Thymus (tissue), 11 donors: ENCODE results near the gene ERCC6. TPM values are rescaled to one million over a fixed set of nuclear protein-coding genes. Genes with fewer than 3 reads are reported as not detected.

Experiments
- DNase-seq, 9 donors: peaks; one replicate each; pipeline ENCODE4 v3.0.0-alpha.2; 2013; ENCODE audit warnings: low spot score in 9 of 9, low read depth in 6 of 9, missing footprints in 1 of 9
- H3K27ac ChIP-seq, 2 donors: one replicate each; pipeline ENCODE4 v1.5.1; 2013; ENCODE audit warnings: control low read depth in 1 of 2, low read depth in 1 of 2, low read length in 1 of 2, mild to moderate bottlenecking in 1 of 2, moderate library complexity in 1 of 2
- H3K27me3 ChIP-seq, 2 donors: one replicate each; pipeline ENCODE4 v1.5.1; 2013; ENCODE audit warnings: low read length in 1 of 2; ENCODE audit not compliant: control insufficient read depth in 2 of 2, insufficient read depth in 1 of 2
- H3K36me3 ChIP-seq, 2 donors: one replicate each; pipeline ENCODE4 v1.5.1; 2013; ENCODE audit warnings: low read length in 1 of 2, mild to moderate bottlenecking in 1 of 2, moderate library complexity in 1 of 2; ENCODE audit not compliant: control insufficient read depth in 2 of 2, insufficient read depth in 2 of 2
- H3K4me1 ChIP-seq, 2 donors: one replicate each; pipeline ENCODE4 v1.5.1; 2013; ENCODE audit warnings: low read length in 2 of 2; ENCODE audit not compliant: control insufficient read depth in 2 of 2, insufficient read depth in 2 of 2
- H3K4me3 ChIP-seq, 2 donors: one replicate each; pipeline ENCODE4 v1.5.1; 2013; ENCODE audit warnings: low read length in 2 of 2, control low read depth in 1 of 2, mild to moderate bottlenecking in 1 of 2
- H3K9me3 ChIP-seq, 2 donors: one replicate each; pipeline ENCODE4 v1.5.1; 2013; ENCODE audit warnings: low read length in 1 of 2, mild to moderate bottlenecking in 1 of 2; ENCODE audit not compliant: control insufficient read depth in 2 of 2, insufficient read depth in 1 of 2
- WGBS: extraction: QIAGEN DNeasy Blood & Tissue Kit; methylation state at CpG from one replicate; pipeline ENCODE4 v1.1.7; 2013; 5-methylcytosine and 5-hydroxymethylcytosine counted together
- polyA plus RNA-seq: library from polyadenylated mRNA; stranded (reverse); fragments of 200-250 nt; gene quantifications from one replicate; pipeline ENCODE4 v1.2.3, GENCODE V29; 2013
- total RNA-seq: library from RNA; stranded (reverse); fragments of 120-200 nt; gene quantifications from one replicate; pipeline ENCODE4 v1.2.4, GENCODE V29; 2013
- donor health status: healthy.

Gene ERCC6
- total and polyA plus RNA-seq, 2 donors: 6.1 to 8.4 TPM

- WGBS: 96% methylated on average over 4 of the region's 4 CpGs
- no peaks in the 10 kb centered on the region for H3K9me3 ChIP-seq
- H3K27ac ChIP-seq: no peak overlapping the region
- peaks cover 20 to 21% of the 10 kb centered on the region in 2 donors for H3K36me3 ChIP-seq
- H3K4me3 ChIP-seq: no peak overlapping the region
- H3K4me1 ChIP-seq: no peaks in the 10 kb centered on the region
- no peaks in the 10 kb centered on the region for H3K27me3 ChIP-seq
- no peak for DNase-seq
Measured at GRCh38 chr10:49521062-49521461, 17.9 kb downstream of the ERCC6 start.

- DNase-seq: no peak
- Histone ChIP-seq H3K36me3 (peaks cover 15 to 20% of the 10 kb centered on the region in 2 donors), H3K27ac (no peak overlapping the region), H3K9me3 (no peaks in the 10 kb centered on the region), H3K4me3 (no peak overlapping the region), H3K4me1 (no peaks in the 10 kb centered on the region), H3K27me3 (no peaks in the 10 kb centered on the region)
- WGBS: 79% methylated on average over 8 of the region's 8 CpGs
Measured at GRCh38 chr10:49520122-49520775, 18.7 kb downstream of the ERCC6 start.

GRCh38 chr10:49519717-49520116, 19.2 kb downstream of the ERCC6 start:
- no peak overlapping the region for H3K4me3 ChIP-seq
- peak in 1 of 9 donors; percentile 31 for DNase-seq
- no peaks in the 10 kb centered on the region for H3K9me3 ChIP-seq
- no peak overlapping the region for H3K27ac ChIP-seq
- no peaks in the 10 kb centered on the region for H3K27me3 ChIP-seq
- H3K4me1 ChIP-seq: no peaks in the 10 kb centered on the region
- 73% methylated on average over 2 of the region's 2 CpGs for WGBS
- H3K36me3 ChIP-seq: peaks cover 14 to 20% of the 10 kb centered on the region in 2 donors

- Histone ChIP-seq H3K36me3 (peaks cover 8 to 16% of the 10 kb centered on the region in 2 donors), H3K4me1 (no peaks in the 10 kb centered on the region)
Measured at GRCh38 chr10:49518982-49519578, 19.8 kb downstream of the ERCC6 start.

GRCh38 chr10:49518566-49518965, 20.4 kb downstream of the ERCC6 start:
- peaks cover 7 to 11% of the 10 kb centered on the region in 2 donors for H3K36me3 ChIP-seq
- no peak for DNase-seq
- WGBS: 98% methylated on average over 2 of the region's 2 CpGs
- no peaks in the 10 kb centered on the region for H3K9me3 ChIP-seq
- H3K27me3 ChIP-seq: no peaks in the 10 kb centered on the region
- no peak overlapping the region for H3K27ac ChIP-seq
- H3K4me1 ChIP-seq: no peaks in the 10 kb centered on the region
- no peak overlapping the region for H3K4me3 ChIP-seq

More at GRCh38 chr10:49518982-49519578, 19.8 kb downstream of the ERCC6 start:
- Histone ChIP-seq H3K4me3 (no peak overlapping the region), H3K9me3 (no peaks in the 10 kb centered on the region), H3K27ac (no peak overlapping the region), H3K27me3 (no peaks in the 10 kb centered on the region)
- 54% methylated on average over 3 of the region's 3 CpGs for WGBS
- peak in 4 of 9 donors; percentile 37 to 68 (median 57) for DNase-seq

GRCh38 chr10:49516216-49516970, 22.5 kb downstream of the ERCC6 start:
- DNase-seq: no peak
- H3K27ac ChIP-seq: no peak overlapping the region
- H3K36me3 ChIP-seq: peaks cover 7% of the 10 kb centered on the region in 2 donors
- no peak overlapping the region for H3K4me3 ChIP-seq
- peaks cover 0 to 3% of the 10 kb centered on the region in 2 donors for H3K4me1 ChIP-seq
- peaks cover 0 to 3% of the 10 kb centered on the region in 2 donors for H3K27me3 ChIP-seq
- H3K9me3 ChIP-seq: no peaks in the 10 kb centered on the region
- 98% methylated on average over 16 of the region's 16 CpGs for WGBS

GRCh38 chr10:49512121-49512809, 26.7 kb downstream of the ERCC6 start:
- Histone ChIP-seq H3K36me3 (no peaks in the 10 kb centered on the region), H3K27ac (no peak overlapping the region), H3K27me3 (peaks cover 5 to 23% of the 10 kb centered on the region in 2 donors), H3K4me3 (no peak overlapping the region), H3K9me3 (no peaks in the 10 kb centered on the region), H3K4me1 (peaks cover 0 to 10% of the 10 kb centered on the region in 2 donors)
- DNase-seq: peak in 3 of 9 donors; percentile 14 to 57 (median 34)
- WGBS: 72% methylated on average over 4 of the region's 4 CpGs

GRCh38 chr10:49509771-49510303, 29.1 kb downstream of the ERCC6 start:
- WGBS: 55% methylated on average over 4 of the region's 4 CpGs
- H3K27ac ChIP-seq: no peak overlapping the region
- no peak overlapping the region for H3K4me3 ChIP-seq
- peaks cover 0 to 10% of the 10 kb centered on the region in 2 donors for H3K4me1 ChIP-seq
- H3K36me3 ChIP-seq: no peaks in the 10 kb centered on the region
- DNase-seq: peak in 1 of 9 donors; percentile 43
- no peaks in the 10 kb centered on the region for H3K9me3 ChIP-seq
- peaks cover 12 to 28% of the 10 kb centered on the region in 2 donors for H3K27me3 ChIP-seq
